Measurements from ENCODE around the gene RPTOR. TPM values are rescaled to one million over a fixed set of nuclear protein-coding genes. Genes with fewer than 3 reads are reported as not detected.

Gene RPTOR
- total and polyA plus RNA-seq, 2 donors (not counting 3 experiments of a cell fraction or from before 2014, with no cell fraction given), result 10.7 to 41.8 TPM

- Histone ChIP-seq H3K27ac (ENCODE audit: insufficient read depth, low read depth, low read length) (no peak overlapping the region), H3K79me2 (ENCODE audit: control insufficient read depth, insufficient read depth, low read length) (peaks cover 49% of the 10 kb centered on the region), H3K36me3 (ENCODE audit: control insufficient read depth in 2 of 2, extremely low read depth in 1 of 2, insufficient read depth in 2 of 2, low read length in 2 of 2) (no peaks in the 10 kb centered on the region), H3K27me3 (ENCODE audit: control insufficient read depth in 2 of 2, insufficient read depth in 2 of 2, low read length in 2 of 2) (no peaks in the 10 kb centered on the region), H3K4me1 (ENCODE audit: control insufficient read depth, extremely low read depth, insufficient read depth, low read length) (no peaks in the 10 kb centered on the region), H3K9me1 (replicated peaks; ENCODE audit: control insufficient read depth, extremely low read depth, insufficient read depth, low read length) (no peaks in the 10 kb centered on the region), H2AFZ (ENCODE audit: low read depth, low read length) (no peak overlapping the region), H3K9ac (replicated peaks; ENCODE audit: extremely low read depth, insufficient read depth, low read length) (no peak overlapping the region), H3K4me2 (ENCODE audit: insufficient read depth, low read length) (no peak overlapping the region), H4K20me1 (replicated peaks; ENCODE audit: control insufficient read depth, extremely low read depth, insufficient read depth, low read length) (peaks cover under 1% of the 10 kb centered on the region), H3K9me3 (replicated peaks; ENCODE audit: control insufficient read depth, insufficient read depth, low read length) (no peaks in the 10 kb centered on the region), H3K4me3 (replicated peaks in 1 of 3; ENCODE audit: insufficient read depth in 1 of 3, low read depth in 1 of 3, low read length in 3 of 3) (no peak overlapping the region)
- no peak for DNase-seq (ENCODE audit: low read depth, low spot score)
- dilution Hi-C loops (cut with MboI; ENCODE audit: extremely low pct_ligation_motif_present, low sequenced_read_pairs) (no loop called here), intact Hi-C loops (cut with micrococcal nuclease) (no loop called here)
- ChIA-PET POLR2A (no interaction called here), CTCF (interaction anchor here (0.6 kb wide), 1 partner anchor 19 kb away, joined by 3 read pairs; no protein-coding TSS in a partner anchor)
- FAIRE-seq, result no peak
- BruUV-seq (replicated peaks), result no TSS peak
- TF ChIP-seq FOS (IDR thresholded peaks at IDR 0.05; ENCODE audit: borderline replicate concordance, insufficient read depth, low read length), result no peak
- TF ChIP-seq MYC (IDR thresholded peaks at IDR 0.05; ENCODE audit: low read depth, low read length), result no peak
- TF ChIP-seq MAX (IDR thresholded peaks at IDR 0.05; ENCODE audit: insufficient read depth, insufficient read length), result no peak
- no peak for TF ChIP-seq POLR2AphosphoS5 (IDR thresholded peaks at IDR 0.05; ENCODE audit: insufficient read depth, low read depth, low read length)
- no peak for TF ChIP-seq POLR2A (IDR thresholded peaks at IDR 0.05; ENCODE audit: low read depth, low read length)
- TF ChIP-seq EZH2 (IDR thresholded peaks at IDR 0.05; ENCODE audit: borderline replicate concordance, low read depth, low read length, severe bottlenecking), result no peak
- no peak for TF ChIP-seq JUN (IDR thresholded peaks at IDR 0.05; ENCODE audit: borderline replicate concordance, insufficient read depth, insufficient read length, low read depth)
- no peak for TF ChIP-seq CTCF (IDR thresholded peaks at IDR 0.05; ENCODE audit: extremely low read depth in 1 of 2, insufficient read depth in 1 of 2, low read depth in 1 of 2, low read length in 2 of 2)
- TF ChIP-seq GATA2 (IDR thresholded peaks at IDR 0.05; ENCODE audit: insufficient read depth, insufficient read length, low read depth, low read length), result no peak
These were observed 47.6 kb downstream of the RPTOR start for GRCh38 chr17:80592243-80592642.

All from endothelial cell of umbilical vein (primary cell).